Peyer's patch (tissue), 4 donors: ENCODE measurements around the gene MXRA7.

Experiments used
- CTCF ChIP-seq, 6 experiments: fragments of 450-650 bp in 4 of 6; fragments of 200-600 bp in 2 of 6; sonication (generic) in 1 of 6; IDR thresholded peaks; one replicate each; pipeline ENCODE4 v1.5.1; 2017 to 2019; ENCODE audit warnings: antibody characterized with exemption in 6 of 6, mild to moderate bottlenecking in 3 of 6, moderate library complexity in 1 of 6
- POLR2A ChIP-seq, 2 donors: fragments of 450-650 bp; IDR thresholded peaks; one replicate each; pipeline ENCODE4 v1.5.1; 2017; ENCODE audit warnings: antibody characterized with exemption in 2 of 2, mild to moderate bottlenecking in 2 of 2, moderate library complexity in 2 of 2

- TF ChIP-seq POLR2A (IDR thresholded peaks at IDR 0.05) (no peak), CTCF (IDR thresholded peaks at IDR 0.05) (no peak)
Observed at GRCh38 chr17:76635039-76635438, 75.7 kb downstream of the MXRA7 start.
